ENCODE results near the gene COPS7B. TPM values are rescaled to one million over a fixed set of nuclear protein-coding genes. Genes with fewer than 3 reads are reported as not detected.
"Not testable (repeated sequence)": the region's sequence is repeated elsewhere in the genome, so short reads cannot be mapped to it uniquely, and the experiment has no call there.

The COPS7B gene
- 14.7 and 21.7 TPM in 2 replicates for total RNA-seq (2014; rRNA removed; shearing (Covaris generic))

- peak; percentile 56 for DNase-seq (ENCODE audit: low spot score)
Observed at GRCh38 chr2:231786177-231786916, at the start of gene COPS7B. TSS of gene COPS7B (plus strand) at chr2:231786445. CDS start at chr2:231788571, 2,126 bp downstream.

GRCh38 chr2:231737761-231738160 lies 48.5 kb upstream of the COPS7B start:
- DNase-seq (ENCODE audit: low spot score), result no peak

DNA sequence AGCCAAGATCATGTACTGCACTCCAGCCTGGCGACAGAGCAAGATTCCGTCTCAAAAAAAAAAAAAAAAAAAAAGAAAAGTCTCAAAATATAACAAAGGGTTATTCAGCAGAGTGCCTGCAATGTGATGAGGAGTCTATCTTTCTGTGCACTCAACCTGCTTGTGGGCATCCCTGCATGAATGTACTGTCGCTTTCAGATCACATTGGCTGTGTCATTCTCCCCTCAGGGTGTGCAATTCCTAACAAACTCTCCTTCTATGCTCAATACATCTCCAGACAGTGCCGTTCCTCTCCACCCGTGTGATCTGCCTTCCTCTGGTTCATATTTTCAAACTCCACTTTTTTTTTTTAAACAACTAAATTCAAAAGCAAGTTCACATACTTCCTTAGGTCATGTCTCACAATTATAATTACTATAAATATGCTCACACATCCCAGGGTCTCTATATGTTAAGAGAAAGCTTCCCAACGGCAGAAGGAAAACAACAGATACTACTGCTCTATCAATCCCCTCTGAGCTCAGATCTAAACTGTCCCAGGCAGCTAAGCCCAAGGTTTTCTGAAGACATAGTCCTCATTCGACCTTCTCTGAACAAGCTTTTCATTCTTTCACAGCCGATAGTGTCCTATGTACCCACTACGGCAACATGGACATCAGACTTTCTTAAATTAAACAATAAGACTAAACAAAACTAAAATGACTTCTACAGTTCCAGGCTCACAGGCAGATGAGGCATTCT lies 42.7 kb upstream of the COPS7B start:
- no peak for DNase-seq (ENCODE audit: low spot score)

DNA sequence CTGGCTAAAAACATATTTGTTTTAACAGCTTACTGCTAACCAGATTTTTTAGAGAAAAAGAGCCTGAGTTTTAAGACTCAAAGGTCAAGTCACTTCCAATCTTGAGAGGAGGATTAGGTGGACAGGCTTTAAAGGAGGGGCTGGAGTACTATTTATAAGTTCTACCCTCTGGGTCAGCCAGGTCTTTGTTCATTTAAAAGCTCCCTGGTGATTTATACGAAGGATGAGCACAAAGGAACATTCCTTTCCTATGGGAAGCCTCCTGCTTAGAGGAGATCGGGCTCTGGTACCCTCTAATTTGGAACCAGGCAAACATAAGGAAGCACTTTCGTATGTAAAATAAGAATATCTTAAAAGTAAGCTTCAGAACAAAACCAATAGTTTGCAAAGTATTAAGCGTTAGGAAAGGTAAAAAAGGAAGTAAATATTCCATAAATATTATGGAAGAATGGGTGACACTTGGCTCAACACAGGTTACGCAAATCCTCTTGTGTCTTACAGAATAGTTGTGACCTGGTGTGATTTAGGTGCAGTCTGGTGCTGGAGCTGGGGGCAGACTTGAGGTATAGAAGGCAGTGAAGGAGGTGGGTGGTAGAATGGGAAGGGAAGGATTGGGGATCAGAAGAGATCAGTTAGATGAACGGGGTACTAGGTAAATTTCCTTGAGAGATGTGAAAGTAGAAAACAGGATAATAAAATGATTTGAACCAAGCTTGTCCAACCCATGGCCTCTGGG lies 40.8 kb upstream of the COPS7B start:
- no peak for DNase-seq (ENCODE audit: low spot score)

DNA sequence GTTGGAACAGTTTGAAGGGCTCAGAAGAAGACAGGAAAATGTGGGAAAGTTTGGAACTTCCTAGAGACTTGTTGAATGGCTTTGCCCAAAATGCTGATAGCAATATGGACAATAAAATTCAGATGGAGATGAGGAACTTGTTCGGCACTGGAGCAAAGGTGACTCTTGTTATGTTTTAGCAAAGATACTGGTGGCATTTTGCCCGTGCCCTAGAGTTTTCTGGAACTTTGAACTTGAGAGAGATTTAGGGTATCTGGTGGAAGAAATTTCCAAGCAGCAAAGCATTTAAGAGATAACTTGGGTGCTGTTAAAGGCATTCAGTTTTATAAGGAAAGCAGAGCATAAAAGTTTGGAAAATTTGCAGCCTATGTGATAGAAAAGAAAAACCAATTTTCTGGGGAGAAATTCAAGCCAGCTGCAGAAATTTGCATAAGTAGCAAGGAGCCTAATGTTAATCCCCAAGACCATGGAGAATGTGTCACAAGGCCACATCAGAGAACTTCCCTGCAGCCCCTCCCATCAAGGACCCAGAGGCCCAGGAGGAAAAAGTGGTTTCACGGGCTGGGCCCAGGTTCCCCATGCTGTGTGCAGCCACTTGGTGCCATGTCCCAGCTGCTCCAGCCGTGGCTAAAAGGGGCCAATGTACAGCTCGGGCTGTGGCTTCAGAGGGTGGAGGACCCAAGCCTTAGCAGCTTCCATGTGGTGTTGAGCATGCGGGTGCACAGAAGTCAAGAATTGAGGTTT lies 37.9 kb upstream of the COPS7B start:
- not testable (repeated sequence) for DNase-seq (ENCODE audit: low spot score)

DNA sequence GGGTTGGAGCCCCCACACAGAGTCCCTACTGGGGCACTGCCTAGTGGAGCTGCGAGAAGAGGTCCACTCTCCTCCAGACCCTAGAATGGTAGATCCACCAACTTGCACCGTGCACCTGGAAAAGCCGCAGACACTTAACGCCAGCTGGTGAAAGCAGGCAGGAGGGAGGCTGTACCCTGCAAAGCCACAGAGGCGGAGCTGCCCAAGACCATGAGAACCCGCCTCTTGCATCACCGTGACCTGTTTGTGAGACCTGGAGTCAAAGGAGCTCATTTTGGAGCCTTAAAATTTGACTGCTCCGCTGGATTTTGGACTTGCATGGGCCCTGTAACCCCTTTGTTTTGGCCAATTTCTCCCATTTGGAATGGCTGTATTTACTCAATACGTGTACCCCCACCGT lies 37.2 kb upstream of the COPS7B start:
- DNase-seq (ENCODE audit: low spot score), result not testable (repeated sequence)

GRCh38 chr2:231751042-231751815 lies 35.0 kb upstream of the COPS7B start:
- DNase-seq (ENCODE audit: low spot score), result no peak

GRCh38 chr2:231752061-231752460 lies 34.2 kb upstream of the COPS7B start:
- no peak for DNase-seq (ENCODE audit: low spot score)

DNA sequence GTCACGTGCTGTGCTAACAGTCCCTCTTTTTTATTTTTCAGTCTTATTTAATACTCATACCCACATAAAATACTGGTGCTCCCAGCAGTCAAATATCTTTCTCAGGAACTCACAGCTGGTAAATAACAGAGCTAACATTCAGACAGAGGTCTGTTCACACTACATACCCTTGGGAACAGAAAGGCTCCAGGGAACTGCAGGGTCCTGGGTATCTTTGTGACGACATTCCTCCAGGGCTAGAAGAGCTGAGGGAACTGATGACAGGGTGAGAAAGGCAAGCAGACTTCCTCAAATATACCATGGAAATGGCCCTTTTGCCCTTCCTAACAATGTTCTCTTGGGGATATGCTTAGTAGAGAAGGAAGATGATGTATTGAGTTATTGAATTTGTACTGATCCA lies 24.5 kb upstream of the COPS7B start:
- no peak for DNase-seq (ENCODE audit: low spot score)

DNA sequence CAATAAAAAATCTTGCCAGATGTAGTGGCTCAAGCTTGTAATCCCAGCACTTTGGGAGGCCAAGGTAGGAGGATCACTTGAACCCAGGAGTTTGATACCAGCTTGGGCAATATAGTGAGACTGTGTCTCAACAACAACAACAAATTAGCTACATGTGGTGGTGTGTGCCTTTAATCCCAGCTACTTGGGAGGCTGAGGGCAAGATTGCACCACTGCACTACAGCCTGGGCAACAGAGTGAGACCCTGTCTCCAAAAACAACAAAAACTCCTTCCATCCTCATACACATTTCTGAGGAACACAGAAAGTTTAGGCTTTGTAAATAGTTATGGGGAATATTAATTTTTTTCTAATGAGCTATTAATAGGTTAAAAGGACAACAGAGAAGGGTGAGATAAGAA lies 22.1 kb upstream of the COPS7B start:
- no peak for DNase-seq (ENCODE audit: low spot score)

DNA sequence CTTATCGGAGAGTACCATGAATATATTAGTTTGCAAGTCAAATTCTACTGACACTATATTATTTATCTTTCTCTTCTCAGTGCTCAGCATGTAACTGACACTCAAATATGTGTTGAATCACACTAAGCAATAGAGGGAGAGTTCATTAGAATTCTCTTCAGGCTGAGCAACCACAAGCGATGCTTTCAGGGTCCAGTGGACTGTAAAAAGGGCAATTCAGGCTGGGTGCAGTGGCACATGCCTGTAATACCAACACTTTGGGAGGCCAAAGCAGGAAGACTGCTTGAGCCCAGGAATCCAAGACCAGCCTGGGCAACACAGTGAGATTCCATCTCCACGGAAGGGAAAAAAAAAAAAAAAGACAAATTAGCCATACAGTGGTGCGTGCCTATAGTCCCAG lies 21.5 kb upstream of the COPS7B start:
- no peak for DNase-seq (ENCODE audit: low spot score)

DNA sequence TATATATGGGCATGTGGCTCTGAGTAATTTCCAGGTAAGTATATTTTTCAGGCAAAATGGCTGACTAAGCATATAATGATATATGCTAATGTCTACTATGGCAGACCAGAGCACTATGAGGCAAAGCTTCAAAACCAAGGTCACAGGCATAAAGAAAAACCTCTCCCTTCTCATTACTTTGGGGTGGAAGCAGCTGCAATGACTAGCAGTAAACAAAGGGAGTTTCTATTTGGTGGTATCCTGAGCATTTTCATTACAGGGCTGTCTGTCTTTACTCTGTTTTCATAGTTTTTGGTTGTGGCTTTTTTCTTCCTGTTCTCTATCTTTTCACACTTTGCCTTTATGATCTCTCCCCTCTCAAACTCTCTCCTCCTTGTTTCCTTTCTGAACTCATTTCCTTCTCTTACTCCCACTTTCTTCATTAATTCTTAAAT lies 20.7 kb upstream of the COPS7B start:
- no peak for DNase-seq (ENCODE audit: low spot score)

DNA sequence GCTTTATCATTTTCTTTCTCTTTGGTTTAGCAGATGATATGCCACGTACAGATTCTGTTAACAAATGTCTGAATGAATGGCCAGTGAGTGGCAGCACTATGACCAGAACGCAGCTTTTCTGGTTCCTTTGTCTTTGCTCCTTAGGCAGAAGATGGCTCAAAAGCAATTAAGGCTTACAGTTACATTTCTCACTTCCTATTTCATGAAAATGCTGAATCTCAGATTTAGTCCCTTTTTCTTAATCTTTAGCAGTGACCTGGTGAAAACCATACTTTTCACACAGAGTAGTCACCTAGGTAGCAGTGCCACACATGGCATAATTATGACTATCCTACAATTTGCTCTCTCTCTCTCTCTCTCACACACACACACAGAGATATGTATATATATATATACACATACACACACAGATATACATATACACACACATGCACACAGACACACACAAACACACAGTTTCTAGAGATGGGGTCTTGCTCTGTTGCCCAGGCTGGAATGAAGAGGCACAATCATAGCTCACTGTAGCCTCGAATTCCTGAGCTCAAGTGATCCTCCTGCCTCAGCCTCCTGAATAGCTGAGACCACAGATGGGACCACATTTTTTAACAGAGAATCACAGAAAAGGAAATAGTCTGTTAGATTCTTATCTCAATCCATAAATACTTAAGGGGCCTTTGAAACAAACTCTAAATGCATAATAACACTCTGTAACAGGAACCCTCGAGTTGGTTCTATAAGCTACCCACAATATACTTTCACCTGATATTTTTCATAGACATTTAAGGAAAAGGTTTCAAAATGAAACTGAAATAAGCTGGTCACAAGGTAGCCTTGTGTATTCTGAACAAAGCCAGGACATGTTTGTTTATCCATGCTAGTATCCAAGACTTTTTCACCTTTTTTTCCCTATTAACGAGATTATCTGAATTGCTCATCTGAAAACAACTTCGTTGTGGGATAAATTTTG lies 16.8 kb upstream of the COPS7B start:
- DNase-seq (ENCODE audit: low spot score), result no peak

- no peak for DNase-seq (ENCODE audit: low spot score)
Observed at GRCh38 chr2:231780123-231780908, 5.9 kb upstream of the COPS7B start.

DNA sequence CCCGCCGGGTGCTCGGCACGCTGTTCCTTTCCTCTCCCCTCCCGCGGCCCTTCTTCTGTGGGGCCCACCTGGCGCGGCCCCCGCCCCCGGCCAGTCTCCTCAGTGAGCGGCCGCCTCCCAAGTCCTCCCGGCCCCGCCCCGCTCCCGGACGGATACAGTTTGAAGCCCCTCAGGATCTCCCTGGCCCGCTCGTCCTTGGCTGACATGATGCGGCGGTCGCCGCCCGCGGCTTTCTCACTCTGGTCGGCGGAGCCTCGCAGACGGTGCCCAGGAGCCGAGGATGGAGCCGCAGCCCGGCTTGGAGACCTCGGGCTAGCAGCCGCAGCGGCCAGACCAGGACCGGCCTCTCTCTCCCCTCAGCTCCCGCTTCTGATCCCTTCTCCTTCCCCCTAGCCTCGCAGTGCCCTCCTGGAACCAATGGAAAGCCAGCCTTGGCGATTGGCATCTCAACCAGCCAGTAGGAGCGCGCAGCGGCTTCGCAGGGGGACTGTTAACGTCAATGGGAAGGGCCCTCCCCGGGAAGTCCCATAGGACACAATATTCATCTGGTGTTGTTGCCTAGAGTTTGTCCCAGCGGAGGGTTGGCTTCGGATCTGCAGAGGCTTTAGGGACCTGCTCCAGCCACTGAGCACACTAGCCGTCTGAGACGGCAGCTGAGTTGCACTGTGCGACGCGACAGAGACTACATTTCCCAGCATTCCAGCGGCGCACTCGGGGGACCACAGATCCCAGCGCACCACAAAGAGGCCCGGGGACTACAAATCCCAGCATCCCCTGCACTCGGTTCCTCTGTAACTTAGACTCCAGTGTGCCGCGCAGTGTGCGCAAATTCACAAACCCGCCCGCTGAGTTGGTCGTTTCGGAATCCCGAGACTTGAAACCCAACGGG lies 5.1 kb upstream of the COPS7B start, which contains the start of gene PDE6D:
PDE6D (minus strand) TSS at position 374 of the 889 bp plus-strand sequence; CDS start at position 206, 168 bp downstream.
- peak; percentile 95 for DNase-seq (ENCODE audit: low spot score)

- DNase-seq (ENCODE audit: low spot score), result no peak
Observed at GRCh38 chr2:231781798-231782726, 4.2 kb upstream of the COPS7B start.

- DNase-seq (ENCODE audit: low spot score), result no peak
Observed at GRCh38 chr2:231785413-231785812, 832 bp upstream of the COPS7B start.
